ENCODE measurements around the gene MAP3K6.
"Not testable (repeated sequence)": the region's sequence is repeated elsewhere in the genome, so short reads cannot be mapped to it uniquely, and the experiment has no call there.

The MAP3K6 gene, protein sequence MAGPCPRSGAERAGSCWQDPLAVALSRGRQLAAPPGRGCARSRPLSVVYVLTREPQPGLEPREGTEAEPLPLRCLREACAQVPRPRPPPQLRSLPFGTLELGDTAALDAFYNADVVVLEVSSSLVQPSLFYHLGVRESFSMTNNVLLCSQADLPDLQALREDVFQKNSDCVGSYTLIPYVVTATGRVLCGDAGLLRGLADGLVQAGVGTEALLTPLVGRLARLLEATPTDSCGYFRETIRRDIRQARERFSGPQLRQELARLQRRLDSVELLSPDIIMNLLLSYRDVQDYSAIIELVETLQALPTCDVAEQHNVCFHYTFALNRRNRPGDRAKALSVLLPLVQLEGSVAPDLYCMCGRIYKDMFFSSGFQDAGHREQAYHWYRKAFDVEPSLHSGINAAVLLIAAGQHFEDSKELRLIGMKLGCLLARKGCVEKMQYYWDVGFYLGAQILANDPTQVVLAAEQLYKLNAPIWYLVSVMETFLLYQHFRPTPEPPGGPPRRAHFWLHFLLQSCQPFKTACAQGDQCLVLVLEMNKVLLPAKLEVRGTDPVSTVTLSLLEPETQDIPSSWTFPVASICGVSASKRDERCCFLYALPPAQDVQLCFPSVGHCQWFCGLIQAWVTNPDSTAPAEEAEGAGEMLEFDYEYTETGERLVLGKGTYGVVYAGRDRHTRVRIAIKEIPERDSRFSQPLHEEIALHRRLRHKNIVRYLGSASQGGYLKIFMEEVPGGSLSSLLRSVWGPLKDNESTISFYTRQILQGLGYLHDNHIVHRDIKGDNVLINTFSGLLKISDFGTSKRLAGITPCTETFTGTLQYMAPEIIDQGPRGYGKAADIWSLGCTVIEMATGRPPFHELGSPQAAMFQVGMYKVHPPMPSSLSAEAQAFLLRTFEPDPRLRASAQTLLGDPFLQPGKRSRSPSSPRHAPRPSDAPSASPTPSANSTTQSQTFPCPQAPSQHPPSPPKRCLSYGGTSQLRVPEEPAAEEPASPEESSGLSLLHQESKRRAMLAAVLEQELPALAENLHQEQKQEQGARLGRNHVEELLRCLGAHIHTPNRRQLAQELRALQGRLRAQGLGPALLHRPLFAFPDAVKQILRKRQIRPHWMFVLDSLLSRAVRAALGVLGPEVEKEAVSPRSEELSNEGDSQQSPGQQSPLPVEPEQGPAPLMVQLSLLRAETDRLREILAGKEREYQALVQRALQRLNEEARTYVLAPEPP (N-terminal part only)

DNA sequence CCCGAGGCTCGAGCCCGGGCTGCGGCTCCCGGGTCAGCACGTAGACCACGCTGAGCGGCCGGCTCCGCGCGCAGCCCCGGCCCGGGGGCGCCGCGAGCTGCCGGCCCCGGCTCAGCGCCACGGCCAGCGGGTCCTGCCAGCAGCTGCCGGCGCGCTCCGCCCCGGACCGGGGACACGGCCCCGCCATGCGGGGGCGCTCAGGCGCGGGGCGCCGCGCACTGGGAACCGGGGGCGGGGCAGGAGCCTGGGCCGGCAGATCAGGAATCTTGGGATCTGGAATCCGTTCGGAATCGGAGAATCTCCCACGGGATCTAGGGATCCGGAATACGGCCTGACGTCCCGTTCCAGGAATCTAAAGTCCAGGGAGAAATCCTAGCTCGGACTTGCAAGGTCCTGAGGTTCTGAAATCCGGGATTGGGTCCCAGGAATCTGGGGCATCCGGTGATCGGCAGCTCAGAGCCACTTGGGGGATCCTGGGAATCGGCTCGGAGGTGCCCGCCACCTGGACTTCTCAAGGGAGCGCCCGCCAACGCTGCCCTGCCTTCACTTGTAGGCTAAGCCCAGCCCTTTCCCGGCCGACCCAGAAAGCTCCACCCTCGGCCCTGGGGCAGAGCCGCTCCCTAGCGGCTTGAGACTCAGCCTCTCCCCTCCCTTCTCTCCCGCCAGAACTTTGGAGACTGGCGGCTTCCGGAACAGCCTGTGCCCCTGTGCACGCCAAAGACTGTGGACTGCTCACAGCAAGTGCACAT lies at the start of gene MAP3K6:
MAP3K6 (minus strand) TSS at position 551 of the 749 bp plus-strand sequence; CDS start at position 187, 364 bp downstream.
- peak; percentile 88 for DNase-seq

DNA sequence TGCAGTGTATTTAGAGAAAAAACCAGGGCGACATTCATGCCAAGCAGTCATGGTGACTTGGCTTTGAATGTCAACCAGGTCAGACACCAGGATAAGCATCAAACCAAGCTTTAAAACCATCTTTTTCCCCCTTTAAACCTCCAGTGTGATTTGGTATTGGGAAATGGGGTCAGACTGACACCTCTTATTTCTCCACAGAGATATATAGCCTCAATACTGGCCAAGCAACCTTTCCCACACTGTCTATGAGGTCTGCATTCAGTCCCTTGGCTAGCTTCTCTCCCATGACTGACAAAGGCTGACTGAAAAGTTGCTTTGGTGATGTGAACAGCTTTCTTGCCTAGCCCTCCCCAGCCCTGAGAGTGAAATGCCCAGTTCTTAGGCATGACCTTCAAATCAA lies 47.3 kb upstream of the MAP3K6 start:
- no peak for DNase-seq

DNA sequence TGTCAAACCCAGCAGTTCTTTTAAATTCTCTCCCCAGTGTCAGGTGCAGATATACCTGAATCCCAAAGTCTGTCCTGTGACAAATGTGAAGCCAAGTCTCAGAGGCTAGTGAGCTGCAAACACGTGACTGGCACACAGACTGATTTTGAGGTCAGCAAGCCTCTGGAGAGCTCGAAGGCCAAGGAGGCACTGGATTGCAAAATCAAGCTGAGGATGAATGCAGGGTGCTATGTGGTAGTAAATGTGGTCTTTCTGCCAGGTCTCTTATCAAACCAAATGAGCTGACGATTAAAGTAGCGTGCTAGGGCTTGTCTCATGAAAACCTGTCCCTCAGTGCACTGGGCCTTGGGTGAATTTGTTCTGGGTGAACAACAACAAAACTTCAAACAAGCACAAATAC lies 46.2 kb upstream of the MAP3K6 start:
- no peak for DNase-seq

DNA sequence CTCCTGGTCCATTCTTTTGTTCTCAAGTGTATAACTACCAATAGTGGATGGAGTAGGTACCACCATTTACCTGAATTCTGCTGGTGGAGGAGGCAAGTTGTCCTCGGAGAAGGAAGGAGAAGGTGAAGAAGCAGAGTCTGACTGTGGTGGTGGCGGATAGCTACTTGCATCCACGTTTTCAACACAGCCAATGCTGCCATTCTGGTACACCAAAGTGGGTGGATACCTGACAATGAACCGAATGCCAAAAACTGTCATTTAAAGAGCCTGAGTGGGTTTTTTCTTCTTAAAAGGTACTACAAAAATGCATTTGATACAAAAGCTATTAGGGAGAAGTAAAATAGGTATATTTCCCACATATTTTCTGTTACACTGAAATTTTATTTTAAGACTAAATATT lies 45.7 kb upstream of the MAP3K6 start:
- DNase-seq: no peak

DNA sequence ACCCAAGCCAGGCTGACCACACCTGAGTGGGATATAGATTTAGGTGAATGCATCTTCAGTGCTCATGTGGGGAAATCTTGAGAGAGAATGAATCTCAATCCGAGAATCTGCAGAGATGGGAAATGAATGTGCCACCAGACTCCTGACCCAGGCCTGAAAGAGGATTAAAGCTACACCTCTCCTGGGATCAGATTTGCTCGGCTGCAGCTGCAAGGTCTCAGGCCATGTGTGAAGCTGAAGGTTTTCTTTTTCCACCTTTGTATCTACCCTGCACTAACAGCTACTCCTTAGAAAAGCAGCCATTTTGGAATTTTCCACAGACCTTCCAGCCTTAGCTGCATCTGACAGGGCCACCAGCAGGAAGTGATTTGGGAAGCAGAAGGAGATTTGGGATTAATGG lies 43.9 kb upstream of the MAP3K6 start:
- no peak for DNase-seq

DNA sequence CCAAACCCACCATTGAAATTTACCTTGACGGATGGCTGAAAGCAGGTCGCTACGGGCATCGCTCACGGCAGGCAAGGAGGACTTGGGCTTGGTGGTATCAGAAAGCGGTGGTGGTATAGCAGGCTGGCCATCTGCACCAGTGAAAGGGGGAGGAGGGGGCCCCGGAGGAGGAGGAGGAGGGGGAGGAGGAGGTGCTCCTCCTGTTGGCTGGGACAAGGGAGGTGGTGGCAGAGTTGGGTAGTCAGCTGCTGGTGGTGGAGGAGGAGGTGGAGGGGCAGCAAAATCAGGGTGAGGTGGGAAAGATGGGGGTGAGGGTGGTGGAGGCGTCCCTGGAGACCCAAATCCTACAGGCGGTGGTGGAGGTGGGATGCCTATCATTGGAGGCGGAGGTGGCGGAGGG lies 42.9 kb upstream of the MAP3K6 start:
- DNase-seq: no peak

DNA sequence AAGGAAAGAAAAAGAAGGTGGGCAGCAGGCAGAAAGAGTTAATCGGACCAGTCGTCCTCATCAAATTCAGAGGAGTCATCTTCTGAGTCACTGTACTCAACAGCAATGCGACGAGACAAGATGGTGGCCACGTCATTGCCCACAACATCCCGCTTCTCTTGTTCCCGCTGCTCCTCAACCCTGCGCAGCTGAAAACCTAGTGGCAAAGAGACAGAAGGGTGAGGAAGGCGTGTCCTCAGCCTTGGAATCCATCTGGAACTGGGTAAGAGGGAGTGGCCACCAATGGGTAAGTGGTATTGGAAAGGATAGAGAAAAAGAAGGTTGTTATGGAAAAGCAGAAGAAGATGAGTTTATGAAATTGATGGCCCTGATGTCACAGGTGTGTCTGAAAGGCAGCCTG lies 41.4 kb upstream of the MAP3K6 start:
- DNase-seq: peak; percentile 84

DNA sequence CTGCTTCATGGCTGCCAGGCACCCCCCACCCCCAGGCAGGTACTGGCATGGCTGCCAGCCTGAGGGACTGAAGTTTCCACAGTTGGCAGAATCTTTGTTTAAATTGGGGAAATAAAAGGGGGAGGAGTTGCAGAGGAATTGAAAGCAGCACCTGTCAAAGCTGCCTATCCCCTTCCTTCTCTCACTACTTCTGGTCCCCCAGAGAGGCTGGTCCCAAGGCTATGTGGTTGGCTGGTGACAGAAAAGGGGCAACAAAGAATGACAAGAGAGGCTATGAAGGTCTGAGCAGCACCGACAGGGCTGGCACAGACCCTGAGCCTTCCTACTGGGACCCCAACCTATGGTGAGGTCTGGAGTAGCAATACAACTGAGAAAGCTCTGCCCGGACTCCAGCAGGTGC lies 40.0 kb upstream of the MAP3K6 start:
- DNase-seq: not testable (repeated sequence)

DNA sequence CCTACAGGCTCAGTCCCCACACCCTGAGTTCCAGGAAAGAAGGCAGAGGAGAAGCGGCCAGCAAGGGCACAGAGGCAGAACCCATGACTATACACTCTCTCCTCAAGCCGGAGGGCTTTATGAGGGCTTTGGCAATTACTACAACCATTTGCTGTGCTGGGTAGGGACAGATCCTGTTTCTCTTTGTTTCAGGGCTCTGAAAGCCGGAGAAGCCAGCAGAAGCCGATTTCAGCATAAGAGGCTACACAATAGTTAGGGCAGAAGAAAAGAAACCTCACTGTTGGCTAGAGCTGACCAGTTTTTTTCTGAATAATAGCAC lies 39.6 kb upstream of the MAP3K6 start:
- DNase-seq: no peak

DNA sequence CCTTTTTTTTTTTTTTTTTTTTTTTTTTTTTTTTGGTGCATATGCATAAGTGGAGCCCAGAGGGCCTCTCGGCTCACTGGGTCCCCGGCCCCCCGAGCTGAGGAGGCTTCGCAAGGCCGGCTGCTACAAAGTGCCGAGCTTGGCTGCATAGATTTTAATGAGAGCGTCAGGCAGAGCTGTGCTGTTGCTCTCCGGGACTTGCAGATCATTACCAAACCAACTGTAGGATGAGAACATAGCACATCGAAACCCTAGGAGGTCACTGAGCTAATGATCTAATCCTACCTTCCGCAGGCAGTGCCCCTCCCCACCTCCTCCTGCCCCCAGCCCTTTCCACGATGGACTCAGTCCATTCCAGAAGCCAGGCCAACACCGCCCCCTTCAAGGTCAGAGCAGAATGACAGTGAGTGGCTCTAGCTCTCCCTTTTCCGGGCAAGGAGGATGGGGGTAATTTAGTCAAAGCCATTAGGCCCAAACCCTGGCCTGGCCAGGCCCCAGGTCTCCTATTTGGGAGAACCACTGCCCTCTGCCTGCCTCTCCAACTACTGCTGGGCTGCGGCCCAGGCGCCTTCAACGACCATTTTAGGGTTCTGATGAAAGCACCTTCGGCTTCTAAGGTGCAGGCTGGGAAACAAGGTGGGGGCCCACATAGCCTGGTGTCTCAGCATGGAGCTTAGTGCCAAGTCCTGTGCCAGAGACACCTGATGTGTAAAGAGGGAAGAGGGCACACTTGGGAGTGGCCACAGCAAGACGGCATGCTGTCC lies 39.0 kb upstream of the MAP3K6 start:
- DNase-seq: not testable (repeated sequence)

DNA sequence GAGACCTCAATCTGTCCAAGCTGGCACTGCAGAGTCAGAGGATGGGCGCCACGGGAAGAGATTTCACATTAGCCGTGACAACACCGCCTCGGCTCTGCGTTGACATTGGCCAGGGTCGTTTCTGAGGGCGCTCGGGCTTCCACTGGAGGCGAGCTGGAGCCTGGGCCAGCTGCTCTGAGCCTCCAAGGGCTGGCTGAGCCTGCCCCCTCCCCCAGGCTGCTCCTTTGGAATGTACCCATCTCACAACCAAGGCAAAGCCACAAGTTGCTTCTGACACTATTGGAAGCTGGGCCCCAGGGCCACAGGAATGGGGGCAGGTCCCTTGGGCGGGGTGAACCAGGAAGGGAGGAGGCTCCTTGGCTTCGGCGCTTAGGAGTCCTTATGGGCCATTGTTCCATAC lies 38.3 kb upstream of the MAP3K6 start:
- peak; percentile 65 for DNase-seq

DNA sequence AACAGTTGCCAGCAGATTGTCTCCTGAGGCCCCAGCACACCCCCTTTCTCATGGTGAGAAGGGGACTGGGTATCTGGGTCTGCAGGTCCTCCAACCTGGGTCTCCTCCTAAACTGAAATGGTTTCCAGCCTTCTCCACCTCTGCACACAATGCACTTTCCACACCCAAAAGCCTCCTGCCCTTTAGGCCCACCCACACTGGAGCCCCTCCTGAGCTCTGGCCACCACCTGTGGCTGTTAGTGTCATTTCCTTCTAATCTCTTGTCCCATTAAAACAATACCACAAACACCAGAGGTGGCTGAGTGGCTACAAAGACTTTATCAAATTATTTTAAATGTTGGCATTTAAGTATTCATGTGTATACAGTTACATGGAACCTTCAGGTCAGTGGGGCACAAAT lies 37.2 kb upstream of the MAP3K6 start:
- DNase-seq: no peak

DNA sequence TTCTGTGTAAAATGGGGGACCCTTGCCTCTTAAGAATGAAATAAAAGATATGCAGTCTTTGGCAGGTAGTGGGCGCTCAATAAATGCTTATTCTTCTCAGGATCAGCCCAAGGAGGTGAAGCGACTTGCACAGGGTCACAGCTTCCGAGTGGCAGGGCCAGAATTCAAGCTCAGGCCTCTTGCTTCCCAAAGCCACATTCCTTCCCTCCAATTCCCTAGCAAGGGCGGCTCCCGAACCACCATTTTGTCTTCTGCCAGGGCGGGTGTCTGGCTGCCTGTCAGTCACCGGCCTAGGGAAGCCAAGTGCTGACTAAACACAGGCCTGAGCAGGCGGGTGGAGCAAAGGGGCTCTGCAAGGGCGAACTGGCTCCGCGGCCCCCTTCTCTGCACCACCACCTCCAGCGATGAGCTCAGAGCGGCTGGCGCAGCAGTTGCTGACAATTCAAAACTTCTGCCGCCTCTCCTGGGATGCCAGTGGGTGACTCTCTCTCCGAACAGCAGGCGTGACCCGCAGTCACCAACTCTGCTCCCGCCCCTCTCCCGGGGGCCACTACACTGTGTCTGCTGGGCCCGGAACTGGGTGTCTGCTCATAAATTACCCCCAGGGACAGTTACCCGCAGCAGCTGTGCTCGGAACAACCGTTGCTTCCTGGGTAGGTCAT lies 36.4 kb upstream of the MAP3K6 start:
- DNase-seq: peak; percentile 47

DNA sequence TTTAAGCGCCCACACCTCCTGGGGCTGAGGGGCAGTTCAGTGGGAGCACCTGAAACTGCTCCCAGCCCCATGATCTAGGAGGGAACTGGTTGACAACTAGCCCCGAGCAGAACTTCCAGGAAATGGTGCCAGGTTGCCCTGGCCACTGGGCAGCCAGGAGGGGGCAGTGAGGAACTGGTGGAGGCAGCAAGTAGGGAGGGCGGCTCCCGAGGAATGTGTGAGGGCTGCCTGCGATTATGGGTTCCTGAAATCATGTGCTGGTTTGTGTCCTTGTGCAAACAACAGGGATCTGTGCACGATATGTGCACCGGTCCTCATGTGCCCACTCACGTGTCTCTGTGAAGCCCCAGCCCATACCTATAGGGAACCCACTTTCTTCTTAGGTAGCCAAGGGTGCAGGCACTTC lies 35.6 kb upstream of the MAP3K6 start:
- DNase-seq: peak; percentile 58

DNA sequence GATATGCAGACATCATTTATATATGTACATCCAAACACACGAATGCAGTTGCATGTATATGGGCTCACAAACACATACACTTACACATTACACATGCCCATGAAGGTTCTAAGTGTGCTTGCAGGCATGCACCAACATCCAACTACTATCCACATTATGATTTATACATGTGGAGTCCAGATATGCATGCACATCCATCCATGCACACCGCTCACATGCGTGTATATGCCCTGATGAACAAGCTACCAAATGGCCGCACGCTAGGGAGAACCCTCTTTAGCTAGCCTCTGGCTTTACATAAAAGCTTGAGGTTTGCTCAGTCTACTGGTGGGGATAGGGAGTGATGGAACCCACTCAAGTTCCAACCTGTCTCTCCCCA lies 34.2 kb upstream of the MAP3K6 start:
- no peak for DNase-seq

DNA sequence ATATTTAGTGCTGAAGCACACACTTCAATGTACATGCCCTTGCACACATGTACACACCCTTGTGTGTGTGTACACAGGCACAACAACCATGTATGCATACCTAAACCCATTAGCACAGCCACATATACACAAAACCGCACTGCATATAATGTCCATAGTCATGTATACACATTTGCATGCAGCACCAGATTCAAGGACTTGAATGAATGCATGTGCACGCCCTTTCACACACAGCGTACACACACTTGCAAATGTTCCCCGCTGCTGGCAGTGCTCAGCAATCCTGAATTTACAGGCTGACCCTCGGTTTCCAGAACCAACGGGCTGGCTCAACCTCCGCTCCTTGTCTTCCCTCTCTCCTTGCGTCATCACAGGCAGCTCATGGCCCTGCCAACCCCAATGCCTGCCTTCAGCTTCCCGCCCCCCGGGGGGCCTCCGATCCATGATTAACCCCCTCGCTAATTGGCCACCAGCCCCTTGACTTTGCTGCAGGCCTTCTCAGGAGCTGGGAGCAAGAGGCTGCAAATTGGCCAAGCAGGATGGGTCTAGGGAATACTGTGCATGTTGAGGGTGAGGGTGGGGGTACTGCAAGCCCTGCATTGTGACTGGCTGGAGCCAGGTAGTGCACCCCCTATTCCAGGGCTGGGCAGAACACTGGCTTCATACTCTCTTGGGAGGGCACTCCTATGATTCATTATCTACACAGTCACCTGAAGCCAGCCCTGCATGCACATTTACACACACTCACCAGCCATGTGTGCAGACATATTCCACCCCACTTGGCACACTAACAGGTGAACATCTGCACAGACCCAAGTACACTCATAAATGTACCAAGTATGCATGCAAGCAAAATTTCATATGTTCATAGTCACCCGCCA lies 33.6 kb upstream of the MAP3K6 start:
- no peak for DNase-seq

DNA sequence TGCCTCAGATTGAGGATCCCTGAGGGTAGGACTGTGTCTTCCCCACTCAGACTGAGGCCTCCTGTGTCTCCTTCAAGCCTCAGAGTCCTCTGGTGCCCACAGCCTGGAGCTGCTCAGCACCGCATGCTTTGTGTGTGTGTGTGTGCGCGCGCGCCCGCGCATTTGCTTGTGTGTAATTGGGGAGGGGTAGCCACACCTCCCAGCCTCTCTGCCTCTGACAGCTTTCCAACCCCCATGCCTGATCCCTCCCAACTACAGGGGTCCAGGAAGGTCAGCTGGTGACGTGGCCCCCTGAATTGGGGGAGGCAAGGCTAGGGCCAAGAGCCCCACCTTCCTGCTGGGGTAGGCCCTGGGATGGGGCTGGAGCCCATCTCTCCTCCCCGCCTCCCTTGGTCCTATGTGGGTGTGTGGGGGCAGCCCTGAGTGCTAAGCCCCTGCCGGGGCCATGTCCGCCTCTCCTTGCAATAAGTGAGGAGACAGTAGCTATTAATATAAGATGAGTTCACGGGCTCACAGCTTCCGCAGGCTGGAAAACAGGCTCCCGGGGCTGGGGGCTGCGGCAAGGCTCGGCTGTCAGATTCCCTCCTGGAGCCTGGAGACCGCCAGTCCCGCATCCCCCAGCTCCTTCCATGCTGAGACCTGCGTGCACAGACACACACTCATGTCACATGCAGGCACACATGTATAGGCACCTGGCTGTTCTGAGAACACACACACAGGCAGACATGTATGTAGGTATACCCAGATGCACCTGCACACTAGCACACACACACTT lies 32.7 kb upstream of the MAP3K6 start:
- DNase-seq: no peak

DNA sequence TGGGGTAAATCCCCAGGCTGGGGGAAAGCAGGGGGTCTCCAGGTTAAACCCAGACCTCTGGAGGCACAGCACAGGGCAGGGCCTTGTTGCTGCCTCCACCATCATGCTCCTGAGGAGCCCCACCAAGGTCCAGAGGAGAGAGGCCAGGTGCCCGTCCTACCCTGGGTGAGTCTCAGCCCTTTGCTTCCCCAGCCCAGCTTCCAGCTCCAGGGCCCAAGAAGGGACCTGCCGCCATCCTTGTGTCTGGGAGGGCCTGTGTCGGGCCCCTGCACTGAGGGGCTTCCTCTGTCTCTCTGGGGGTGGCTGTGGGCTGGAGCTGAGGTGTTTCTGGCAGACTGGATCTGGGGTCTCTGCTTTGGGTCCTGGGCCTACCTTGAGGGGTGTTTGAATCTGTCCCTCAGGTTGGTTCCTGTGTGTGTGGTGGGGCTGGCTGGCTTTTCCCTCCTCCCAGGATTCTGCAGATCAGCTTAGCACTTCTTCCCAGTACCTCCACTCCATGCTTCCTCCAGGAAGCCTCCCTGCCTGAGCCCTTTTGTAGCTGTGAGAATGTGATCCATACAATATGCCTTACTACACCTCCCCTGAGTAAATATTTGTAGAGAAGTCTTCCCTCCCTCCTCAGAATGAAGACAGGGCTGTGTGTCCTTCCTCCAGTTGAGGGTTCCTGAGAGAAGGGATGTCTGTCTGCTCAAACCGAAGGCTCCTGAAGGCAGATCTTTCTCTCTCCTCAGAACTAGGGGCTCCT lies 31.8 kb upstream of the MAP3K6 start:
- DNase-seq: no peak

DNA sequence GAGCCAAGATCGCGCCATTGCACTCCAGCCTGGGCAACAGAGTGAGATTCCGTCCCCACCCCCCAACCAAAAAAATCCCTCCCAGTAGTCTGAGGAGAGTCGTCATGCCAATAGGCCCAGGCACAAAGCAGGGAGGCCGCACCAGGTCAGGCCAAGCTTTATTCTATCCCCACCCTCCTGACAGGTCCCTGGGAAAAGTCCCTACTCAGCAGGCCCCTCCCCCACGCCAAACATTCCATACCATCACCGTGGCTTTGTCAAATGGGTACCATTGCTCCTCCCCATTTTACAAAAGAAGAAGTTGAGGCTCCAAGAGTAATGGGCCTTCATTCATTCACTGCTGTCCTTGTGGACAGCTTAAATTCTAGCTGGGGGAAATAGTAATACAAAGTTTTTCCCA lies 31.0 kb upstream of the MAP3K6 start:
- no peak for DNase-seq
